LHCN-M2 (cell line): ENCODE measurements around the gene FGF3. TPM values are rescaled to one million over a fixed set of nuclear protein-coding genes. Genes with fewer than 3 reads are reported as not detected.

ENCODE experiments used
- DNase-seq: peaks from one replicate; pipeline ENCODE4 v3.0.0-alpha.2; 2012; ENCODE audit warnings: low read depth
- polyA plus RNA-seq: library from polyadenylated mRNA; unstranded; fragments of >200 nt; gene quantifications from one replicate; pipeline ENCODE4 v1.2.1, GENCODE V29; 2012; ENCODE audit warnings: missing spikeins
- total RNA-seq: library from RNA; depleted of rRNA; stranded (reverse); fragments of >200 nt; gene quantifications from 2 replicates; pipeline ENCODE4 v1.2.3, GENCODE V29; 2014; rRNA removed

Gene FGF3
- total RNA-seq = not detected in 2 replicates
- polyA plus RNA-seq = not detected

- DNase-seq = no peak
These were observed at the start of gene FGF3 for GRCh38 chr11:69818603-69819441. TSS of gene FGF3 (minus strand) at chr11:69819416. CDS start at chr11:69818933, 483 bp downstream.

GRCh38 chr11:69868871-69869270 is 49.7 kb upstream of the FGF3 start:
- DNase-seq = no peak

DNA sequence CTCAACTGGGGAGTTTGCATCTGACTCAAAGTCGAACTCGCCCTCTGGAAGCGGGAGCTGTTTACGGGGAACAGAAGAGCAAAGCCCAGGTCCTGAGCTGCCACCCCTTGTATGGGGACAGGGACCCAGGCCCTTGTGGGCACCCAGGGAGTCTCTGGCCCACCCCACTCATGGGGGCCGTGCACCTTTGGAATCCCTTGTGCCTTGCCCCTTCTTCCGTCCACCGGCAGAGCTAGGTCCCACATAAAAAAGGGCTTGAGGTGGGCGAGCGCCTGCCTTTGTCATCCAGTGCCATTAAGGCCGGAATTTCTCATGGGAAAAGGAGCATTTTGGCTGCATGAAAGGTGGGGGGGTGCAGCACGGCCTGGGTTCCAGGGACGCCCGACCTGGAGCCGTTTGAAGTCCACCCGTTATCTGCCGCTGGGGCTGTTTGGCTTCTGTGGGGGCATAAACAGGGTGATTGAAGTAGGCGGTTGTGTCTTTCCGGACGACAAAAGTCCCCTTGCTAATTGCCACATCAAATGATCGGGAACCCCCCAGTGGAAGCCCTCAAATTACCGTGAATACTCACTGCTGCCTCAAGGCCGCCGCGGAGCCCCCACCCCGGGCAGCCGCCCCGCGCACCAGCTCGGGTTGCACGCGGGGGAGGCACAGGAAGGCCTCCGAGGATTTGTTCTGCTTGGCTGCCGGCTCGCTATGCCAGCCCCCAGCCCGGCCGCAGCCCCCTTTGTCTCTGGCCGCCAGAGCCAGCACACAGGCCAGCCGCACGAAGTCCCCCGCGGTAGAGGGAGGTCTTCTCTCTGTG is 49.0 kb upstream of the FGF3 start:
- DNase-seq = no peak

DNA sequence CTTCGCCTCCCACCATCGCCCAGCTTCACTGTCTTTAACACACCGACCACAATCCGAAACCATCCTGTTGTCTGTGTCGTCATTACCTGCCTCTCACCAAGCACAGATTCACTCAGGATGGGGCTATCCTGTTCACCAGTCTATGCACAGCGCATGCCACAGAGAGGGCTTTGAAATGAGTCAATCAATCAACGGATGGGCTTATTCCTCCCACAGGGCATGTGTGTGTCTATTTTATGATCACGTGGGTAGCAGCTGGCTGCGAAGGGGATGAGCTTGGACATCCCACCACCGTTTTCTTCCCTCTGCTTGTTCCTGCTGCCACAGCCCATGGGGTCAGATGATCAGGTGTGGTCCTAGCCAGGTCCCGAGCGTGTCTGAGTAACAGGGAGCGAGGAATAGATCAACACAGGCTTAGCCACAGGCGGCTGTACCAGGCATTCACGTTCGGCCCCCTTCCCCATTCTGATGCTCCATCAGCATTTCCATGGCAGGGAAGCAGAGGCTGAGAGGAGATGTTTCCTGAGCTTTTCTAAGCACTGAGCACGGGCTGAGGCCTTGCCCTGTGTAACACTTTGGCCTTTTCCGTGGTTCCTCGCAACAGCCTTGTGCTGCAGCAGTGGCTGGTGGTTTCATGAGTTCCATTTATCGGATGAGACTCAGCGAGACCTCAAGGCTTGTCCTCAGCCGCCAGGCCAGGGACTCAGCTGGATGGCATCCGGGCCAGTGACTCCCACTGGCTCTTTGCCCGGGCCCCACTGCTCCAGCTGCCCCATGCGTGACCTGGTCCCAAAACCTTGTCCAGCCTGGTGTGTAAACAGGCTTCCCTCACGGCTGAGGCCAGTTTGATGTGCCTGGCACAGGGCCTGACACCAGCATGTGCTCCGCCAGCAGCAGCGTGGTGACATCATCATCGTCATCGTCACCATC is 48.1 kb upstream of the FGF3 start:
- DNase-seq = peak; percentile 82

DNA sequence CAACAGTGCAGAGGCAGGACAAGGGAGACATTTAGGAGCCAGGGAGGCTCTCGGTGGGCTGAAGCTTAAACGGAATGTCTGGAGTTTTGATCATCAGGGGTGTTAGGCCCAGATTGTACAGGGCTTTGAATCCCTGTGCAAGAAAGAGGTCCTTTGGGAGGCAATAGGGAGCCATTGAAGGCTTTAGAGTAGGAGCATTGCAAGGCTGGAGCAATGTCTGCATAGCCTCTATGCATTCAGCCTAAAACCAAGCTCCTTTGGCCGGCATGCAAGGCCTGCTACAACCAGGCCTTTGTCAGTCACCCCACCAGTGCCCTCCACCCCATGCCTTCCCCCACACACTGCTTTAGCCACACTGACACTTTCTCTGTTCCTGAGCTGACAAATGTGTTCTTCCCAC is 47.4 kb upstream of the FGF3 start:
- DNase-seq = no peak

- no peak for DNase-seq
These were observed 46.5 kb upstream of the FGF3 start for GRCh38 chr11:69865707-69866106.

DNA sequence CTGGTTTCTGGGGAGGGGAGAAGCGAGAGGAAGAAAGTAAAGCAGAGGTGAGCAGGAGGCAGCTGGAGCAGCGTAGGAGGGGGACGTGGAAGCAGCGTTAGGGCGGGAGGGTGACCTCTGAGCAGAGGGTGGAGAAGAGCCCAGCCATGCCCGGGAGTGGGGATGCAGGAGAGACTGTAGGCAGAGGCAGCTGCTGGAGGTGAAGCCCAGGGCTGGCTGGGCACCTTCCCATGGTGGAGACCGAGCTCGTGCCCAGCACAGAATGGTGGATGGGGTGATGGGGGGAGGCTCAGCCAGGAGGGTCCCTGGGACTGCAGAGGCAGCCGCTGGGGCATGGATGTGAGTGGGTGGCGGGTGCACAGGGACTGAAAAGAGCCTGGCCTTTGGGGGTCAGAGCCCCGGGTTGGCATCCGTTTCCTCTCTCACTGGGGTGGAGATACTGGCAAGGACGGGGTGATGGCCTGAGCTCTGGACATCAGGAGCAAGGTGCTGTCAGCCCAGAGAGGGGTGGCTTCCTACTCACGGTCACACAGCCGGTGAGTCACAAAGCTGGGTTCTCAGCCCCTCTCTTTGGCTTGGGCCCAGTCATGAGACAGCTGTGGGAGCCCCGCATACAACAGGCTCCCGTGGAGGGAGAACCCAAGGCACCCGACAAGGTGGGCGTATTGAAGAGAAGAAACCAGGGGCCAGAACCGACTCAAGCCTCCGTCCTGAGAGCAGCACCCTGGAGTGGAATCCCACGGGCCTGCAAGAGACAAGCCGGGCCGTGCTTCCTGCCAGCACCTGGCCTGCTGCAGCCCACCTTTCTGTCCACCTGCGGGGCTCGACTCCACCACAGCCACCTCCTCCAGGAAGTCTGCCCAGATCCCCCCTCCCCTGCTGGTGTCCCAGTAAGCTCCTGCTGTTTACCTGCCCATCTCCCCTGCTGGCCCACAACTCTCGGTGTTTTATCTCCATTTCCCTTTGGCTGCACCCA is 45.8 kb upstream of the FGF3 start:
- DNase-seq = no peak

GRCh38 chr11:69863544-69864200 is 44.5 kb upstream of the FGF3 start:
- no peak for DNase-seq

DNA sequence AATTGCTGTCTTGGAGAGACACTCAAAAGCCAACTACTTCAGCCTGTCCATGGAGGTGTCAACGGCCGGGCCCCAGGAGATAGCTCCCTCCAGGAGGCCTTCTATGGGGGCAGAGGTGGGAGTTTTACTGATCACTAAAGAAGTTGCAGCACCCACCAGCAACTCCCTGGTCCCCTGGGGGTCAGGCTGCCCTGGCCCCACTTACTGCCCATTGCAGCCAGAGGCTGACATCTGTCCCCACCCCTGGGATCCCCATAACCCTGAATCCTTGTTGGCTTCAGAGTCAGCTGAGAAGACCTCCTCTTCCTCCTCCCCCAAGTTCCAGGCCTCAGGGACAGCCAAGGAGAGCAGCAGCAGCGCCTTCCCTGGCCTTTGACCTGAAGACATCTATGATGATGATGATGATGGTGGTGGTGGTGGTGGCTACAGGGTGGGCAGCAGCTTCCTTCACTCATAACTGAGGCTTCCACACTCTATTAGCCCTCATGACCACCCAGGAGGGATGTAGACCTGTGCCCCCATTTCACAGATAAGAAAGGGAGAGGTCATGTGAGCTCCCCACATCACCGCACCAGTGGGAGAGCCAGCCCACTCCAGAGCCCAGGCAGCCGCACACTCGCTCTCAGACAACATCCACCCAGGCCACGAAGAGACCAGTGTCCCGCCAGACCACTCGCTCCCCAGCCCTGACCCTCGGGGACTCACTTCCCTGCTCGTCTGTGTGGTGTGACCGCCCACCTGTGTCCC is 43.8 kb upstream of the FGF3 start:
- DNase-seq = no peak

DNA sequence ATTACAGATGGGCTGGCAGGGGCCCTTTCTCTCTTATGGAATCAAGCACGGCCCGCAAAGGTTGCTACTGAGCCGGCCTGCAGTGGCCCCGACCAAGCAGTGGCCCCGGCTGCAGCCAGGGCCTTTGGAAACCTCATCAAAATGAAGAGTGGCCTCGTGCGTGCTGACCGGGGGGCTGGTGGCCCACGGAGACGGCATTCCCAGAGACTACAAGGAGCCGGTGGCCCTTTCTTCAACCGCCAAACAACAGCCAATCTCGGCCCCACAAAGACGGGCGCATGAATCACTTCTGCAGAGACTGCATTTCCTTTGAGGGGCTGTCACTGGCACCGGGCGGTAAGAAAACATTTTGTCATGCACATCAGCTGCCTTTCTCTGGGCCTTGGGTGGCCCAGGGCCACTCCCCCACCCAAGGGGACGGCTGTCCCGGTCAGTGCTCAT is 43.1 kb upstream of the FGF3 start:
- DNase-seq = no peak

- DNase-seq = no peak
These were observed 42.7 kb upstream of the FGF3 start for GRCh38 chr11:69861901-69862300.

GRCh38 chr11:69860796-69861445 is 41.7 kb upstream of the FGF3 start:
- no peak for DNase-seq

DNA sequence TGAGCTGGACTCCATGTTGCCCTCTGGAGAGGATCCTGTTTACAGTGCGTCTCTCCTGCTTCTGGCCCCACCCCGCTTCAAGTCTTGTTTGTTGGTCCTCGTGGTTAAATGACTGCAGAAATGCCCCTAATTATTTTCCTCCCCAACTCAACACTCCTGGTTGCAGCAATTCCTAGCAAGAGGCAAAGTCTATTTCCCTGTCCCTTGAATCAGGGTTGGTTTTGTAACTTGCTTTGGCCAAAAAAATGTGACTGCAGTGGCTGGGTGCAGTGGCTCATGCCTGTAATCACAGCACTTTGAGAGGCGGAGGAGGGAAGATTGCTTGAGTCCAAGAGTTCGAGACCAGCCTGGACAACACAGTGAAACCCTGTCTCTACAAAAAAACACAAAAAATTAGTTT is 41.0 kb upstream of the FGF3 start:
- DNase-seq = no peak

DNA sequence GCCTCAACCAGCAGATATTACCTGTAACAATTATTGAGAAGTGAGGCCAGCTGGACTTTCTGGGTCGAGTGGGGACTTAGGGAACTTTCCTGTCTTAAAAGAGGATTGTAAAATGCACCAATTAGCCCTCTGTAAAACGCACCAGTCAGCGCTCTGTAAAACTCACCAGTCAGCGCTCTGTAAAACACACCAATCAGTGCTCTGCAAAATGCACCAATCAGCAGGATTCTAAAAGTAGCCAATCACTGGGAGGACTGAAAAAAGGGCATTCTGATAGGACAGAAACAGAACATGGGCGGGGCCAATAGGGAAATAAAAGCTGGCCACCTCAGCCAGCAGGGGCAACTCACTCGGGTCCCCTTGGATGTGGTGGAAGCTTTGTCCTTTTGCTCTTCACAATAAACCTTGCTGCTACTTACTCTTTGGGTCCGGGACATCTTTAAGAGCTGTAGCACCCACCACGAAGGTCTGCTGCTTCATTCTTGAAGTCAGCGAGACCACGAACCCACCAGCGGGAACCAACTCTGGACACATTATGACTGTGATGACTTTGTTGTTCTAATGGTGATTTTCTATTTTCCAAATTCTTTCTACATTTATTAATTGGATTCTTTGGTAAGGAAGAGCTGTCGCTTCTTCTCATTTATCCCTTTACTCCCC is 40.2 kb upstream of the FGF3 start:
- DNase-seq = no peak

DNA sequence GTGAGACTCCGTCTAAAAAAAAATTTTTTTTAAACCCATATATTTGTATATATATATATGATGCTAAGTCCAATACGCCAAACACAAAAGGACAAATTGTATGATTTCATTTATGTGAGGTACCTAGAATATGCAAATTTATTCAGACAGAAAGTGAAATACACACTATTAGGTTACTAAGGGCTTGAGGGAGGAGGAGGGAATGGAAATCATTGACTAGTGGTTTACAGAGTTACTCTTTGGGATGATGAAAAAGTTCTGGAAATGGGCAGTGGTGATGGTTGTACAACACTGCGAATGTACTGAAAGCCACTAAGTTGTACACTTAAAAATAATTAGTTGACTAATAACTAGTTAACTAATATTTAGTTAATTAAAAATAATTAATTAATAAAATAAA is 36.2 kb upstream of the FGF3 start:
- DNase-seq = no peak

GRCh38 chr11:69854713-69855112 is 35.5 kb upstream of the FGF3 start:
- DNase-seq = peak; percentile 66

GRCh38 chr11:69852056-69852455 is 32.8 kb upstream of the FGF3 start:
- no peak for DNase-seq

DNA sequence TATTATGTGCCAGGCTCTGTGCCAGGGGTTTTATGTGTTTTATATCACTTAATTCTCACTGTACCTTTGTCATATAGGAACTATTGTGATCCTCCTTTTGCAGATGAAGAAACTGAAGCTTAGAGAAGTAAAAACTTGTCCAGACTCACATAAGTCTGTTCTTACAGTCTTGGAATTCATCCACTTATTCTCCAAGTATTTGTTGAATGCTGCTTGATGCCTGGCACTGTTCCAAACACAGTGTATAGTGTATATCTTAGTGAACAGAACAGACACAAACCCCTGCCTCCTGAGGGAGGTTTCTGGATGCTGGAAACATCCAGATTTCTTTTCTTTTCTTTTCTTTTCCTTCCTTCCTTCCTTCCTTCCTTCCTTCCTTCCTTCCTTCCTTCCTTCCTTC is 29.0 kb upstream of the FGF3 start:
- no peak for DNase-seq
